Loucy (cell line): ENCODE measurements around the gene ZNF831.

Experiments
- H2AFZ ChIP-seq: fragments of 200-600 bp; sonication (generic); 2 replicates; pipeline ENCODE4 v1.6.0; 2016; ENCODE audit warnings: antibody characterized with exemption, mild to moderate bottlenecking, low read length, moderate library complexity
- H3F3A ChIP-seq: fragments of 200-600 bp; 2 replicates; pipeline ENCODE4 v1.6.0; 2016; ENCODE audit warnings: antibody characterized with exemption, low read depth, mild to moderate bottlenecking
- H3K27me3 ChIP-seq: fragments of 200-600 bp; sonication (generic); 2 replicates; pipeline ENCODE4 v1.6.1; 2014; ENCODE audit warnings: low read length, mild to moderate bottlenecking; ENCODE audit not compliant: insufficient read depth, poor library complexity, severe bottlenecking
- H3K36me3 ChIP-seq: fragments of 200-600 bp; sonication (generic); 2 replicates; pipeline ENCODE4 v1.6.1; 2016; ENCODE audit warnings: low read length; ENCODE audit not compliant: insufficient read depth
- H3K4me1 ChIP-seq: fragments of 200-600 bp; sonication (generic); 2 replicates; pipeline ENCODE4 v1.5.1; 2014; ENCODE audit warnings: low read length, mild to moderate bottlenecking; ENCODE audit not compliant: insufficient read depth, poor library complexity, severe bottlenecking
- H3K4me2 ChIP-seq: fragments of 200-600 bp; sonication (generic); 2 replicates; pipeline ENCODE4 v1.6.0; 2014; ENCODE audit warnings: antibody characterized with exemption, low read length, low read depth, mild to moderate bottlenecking; ENCODE audit not compliant: poor library complexity, severe bottlenecking
- H3K4me3 ChIP-seq: fragments of 200-600 bp; sonication (generic); 2 replicates; pipeline ENCODE4 v1.5.1; 2014; ENCODE audit warnings: low read length, mild to moderate bottlenecking, mixed read lengths; ENCODE audit not compliant: poor library complexity, severe bottlenecking
- H3K79me2 ChIP-seq: fragments of 200-600 bp; sonication (generic); 2 replicates; pipeline ENCODE4 v1.6.1; 2014; ENCODE audit warnings: low read length; ENCODE audit not compliant: insufficient read depth
- H3K9ac ChIP-seq: fragments of 200-600 bp; sonication (generic); 2 replicates; pipeline ENCODE4 v1.6.0; 2014; ENCODE audit warnings: mild to moderate bottlenecking, low read depth, low read length, moderate library complexity; ENCODE audit not compliant: poor library complexity, severe bottlenecking
- H3K9me2 ChIP-seq: fragments of 200-600 bp; sonication (generic); replicated peaks from 2 replicates; pipeline ENCODE4 v1.6.1; 2016; ENCODE audit warnings: low read depth, low read length, mixed read lengths
- H3K9me3 ChIP-seq: fragments of 200-600 bp; sonication (generic); 2 replicates; pipeline ENCODE4 v1.6.1; 2014; ENCODE audit warnings: mild to moderate bottlenecking, antibody characterized with exemption, low read length, low read depth; ENCODE audit not compliant: insufficient read depth
- H4K20me1 ChIP-seq: fragments of 200-600 bp; sonication (generic); 2 replicates; pipeline ENCODE4 v1.6.0; 2014; ENCODE audit warnings: antibody characterized with exemption, low read length, mild to moderate bottlenecking; ENCODE audit not compliant: insufficient read depth, poor library complexity, severe bottlenecking
- CTCF ChIP-seq: fragments of 200-600 bp; sonication (generic); conservative IDR thresholded peaks from 2 replicates; pipeline ENCODE4 v1.5.1; 2014; ENCODE audit warnings: mild to moderate bottlenecking, antibody characterized with exemption, low read length
- EZH2phosphoT487 ChIP-seq: fragments of 200-600 bp; IDR thresholded peaks from 2 replicates; pipeline ENCODE4 v1.6.1; 2018; ENCODE audit warnings: antibody characterized with exemption, mild to moderate bottlenecking, moderate library complexity, borderline replicate concordance

Gene ZNF831

GRCh38 chr20:59135093-59135492 lies 28.5 kb upstream of the ZNF831 start:
- TF ChIP-seq EZH2phosphoT487: no peak
- no peak for TF ChIP-seq CTCF

GRCh38 chr20:59136027-59136426 lies 27.6 kb upstream of the ZNF831 start:
- H3K36me3 ChIP-seq: no peaks in the 10 kb centered on the region
- H2AFZ ChIP-seq: no peak overlapping the region
- H3K9me3 ChIP-seq: no peaks in the 10 kb centered on the region
- no peaks in the 10 kb centered on the region for H3K27me3 ChIP-seq
- H3K4me1 ChIP-seq: no peaks in the 10 kb centered on the region
- H3K9ac ChIP-seq: no peak overlapping the region
- H3K9me2 ChIP-seq: no peaks in the 10 kb centered on the region
- no peak overlapping the region for H3K4me2 ChIP-seq
- no peaks in the 10 kb centered on the region for H3F3A ChIP-seq
- no peaks in the 10 kb centered on the region for H3K79me2 ChIP-seq
- H3K4me3 ChIP-seq: no peak overlapping the region
- no peak for TF ChIP-seq EZH2phosphoT487
- TF ChIP-seq CTCF: no peak
- no peaks in the 10 kb centered on the region for H4K20me1 ChIP-seq

More at GRCh38 chr20:59135093-59135492, 28.5 kb upstream of the ZNF831 start:
- Histone ChIP-seq H4K20me1 (no peaks in the 10 kb centered on the region), H3K9ac (no peak overlapping the region), H3K36me3 (no peaks in the 10 kb centered on the region), H3K9me3 (no peaks in the 10 kb centered on the region), H3K9me2 (no peaks in the 10 kb centered on the region), H3K4me2 (no peak overlapping the region), H3K4me1 (no peaks in the 10 kb centered on the region), H2AFZ (no peak overlapping the region), H3K27me3 (no peaks in the 10 kb centered on the region), H3K4me3 (no peak overlapping the region), H3K79me2 (no peaks in the 10 kb centered on the region), H3F3A (no peaks in the 10 kb centered on the region)

- Histone ChIP-seq H3K4me3 (no peak overlapping the region), H3K36me3 (no peaks in the 10 kb centered on the region), H3K9me3 (no peaks in the 10 kb centered on the region), H3K79me2 (no peaks in the 10 kb centered on the region), H3K4me1 (no peaks in the 10 kb centered on the region), H2AFZ (no peak overlapping the region), H3K9ac (no peak overlapping the region), H3K4me2 (no peak overlapping the region), H3F3A (no peaks in the 10 kb centered on the region), H3K9me2 (no peaks in the 10 kb centered on the region), H3K27me3 (no peaks in the 10 kb centered on the region), H4K20me1 (no peaks in the 10 kb centered on the region)
- TF ChIP-seq EZH2phosphoT487 (no peak), CTCF (no peak)
Observed at GRCh38 chr20:59137532-59137931, 26.1 kb upstream of the ZNF831 start.
